Measurements from ENCODE around the gene DTD1. TPM values are rescaled to one million over a fixed set of nuclear protein-coding genes. Genes with fewer than 3 reads are reported as not detected.

DTD1 gene
- polyA plus RNA-seq, 1 of the 3 experiments (the other 2 are of a cell fraction) = 81.1 TPM

DNA sequence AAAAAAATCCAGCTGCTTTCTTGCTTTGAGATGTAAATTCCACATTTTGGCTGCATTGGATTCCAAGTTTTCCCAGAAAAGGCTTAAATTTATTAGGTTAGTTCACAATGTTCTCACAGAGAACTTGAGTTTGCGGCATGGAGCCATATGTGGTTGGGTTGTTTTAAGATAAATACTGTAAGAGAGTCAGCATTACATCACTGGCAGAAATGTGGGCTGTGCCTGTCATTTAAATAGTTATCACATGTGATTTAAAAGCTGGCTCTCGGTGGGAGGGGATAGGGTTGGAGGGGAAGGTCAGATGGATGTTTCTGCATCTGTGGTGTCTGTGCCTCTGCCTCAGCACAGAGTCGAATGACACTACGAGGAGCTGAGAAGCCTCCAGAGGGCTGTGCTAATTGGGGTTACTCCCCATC is 151.9 kb downstream of the DTD1 start:
- H3K27ac ChIP-seq (ENCODE audit: low read depth in 2 of 2, low read length in 1 of 2) = peak overlapping the region; percentile 2 to 72
- H3K4me2 ChIP-seq = peak overlapping the region; percentile 63

More for the DNA sequence above, 151.9 kb downstream of the DTD1 start:
- Histone ChIP-seq H3K9ac (no peak overlapping the region), H3K36me3 (replicated peaks in 1 of 2; ENCODE audit: control insufficient read depth in 1 of 2, insufficient read depth in 2 of 2, low read length in 1 of 2) (peaks cover 0 to under 1% of the 10 kb centered on the region in 2 experiments), H3K4me3 (ENCODE audit: low read depth in 2 of 2, low read length in 1 of 2) (no peak overlapping the region), H3K4me1 (ENCODE audit: control insufficient read depth in 1 of 2, insufficient read depth in 2 of 2, low read depth in 1 of 2, low read length in 1 of 2) (peaks cover 8 to 17% of the 10 kb centered on the region in 2 experiments), H3K9me2 (no peaks in the 10 kb centered on the region), H3K27me3 (ENCODE audit: insufficient read depth) (no peaks in the 10 kb centered on the region), H4K20me1 (ENCODE audit: insufficient read depth) (no peaks in the 10 kb centered on the region), H2AFZ (ENCODE audit: low read depth) (no peak overlapping the region), H3F3A (replicated peaks; ENCODE audit: insufficient read depth) (peaks cover 9% of the 10 kb centered on the region), H3K79me2 (ENCODE audit: insufficient read depth) (no peaks in the 10 kb centered on the region), H3K9me3 (no peaks in the 10 kb centered on the region)
- peak; percentile 50 for DNase-seq
- TF ChIP-seq, protein P1, sequence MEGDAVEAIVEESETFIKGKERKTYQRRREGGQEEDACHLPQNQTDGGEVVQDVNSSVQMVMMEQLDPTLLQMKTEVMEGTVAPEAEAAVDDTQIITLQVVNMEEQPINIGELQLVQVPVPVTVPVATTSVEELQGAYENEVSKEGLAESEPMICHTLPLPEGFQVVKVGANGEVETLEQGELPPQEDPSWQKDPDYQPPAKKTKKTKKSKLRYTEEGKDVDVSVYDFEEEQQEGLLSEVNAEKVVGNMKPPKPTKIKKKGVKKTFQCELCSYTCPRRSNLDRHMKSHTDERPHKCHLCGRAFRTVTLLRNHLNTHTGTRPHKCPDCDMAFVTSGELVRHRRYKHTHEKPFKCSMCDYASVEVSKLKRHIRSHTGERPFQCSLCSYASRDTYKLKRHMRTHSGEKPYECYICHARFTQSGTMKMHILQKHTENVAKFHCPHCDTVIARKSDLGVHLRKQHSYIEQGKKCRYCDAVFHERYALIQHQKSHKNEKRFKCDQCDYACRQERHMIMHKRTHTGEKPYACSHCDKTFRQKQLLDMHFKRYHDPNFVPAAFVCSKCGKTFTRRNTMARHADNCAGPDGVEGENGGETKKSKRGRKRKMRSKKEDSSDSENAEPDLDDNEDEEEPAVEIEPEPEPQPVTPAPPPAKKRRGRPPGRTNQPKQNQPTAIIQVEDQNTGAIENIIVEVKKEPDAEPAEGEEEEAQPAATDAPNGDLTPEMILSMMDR (IDR thresholded peaks at IDR 0.05) = no peak
- TF ChIP-seq CHD2 (IDR thresholded peaks at IDR 0.05; ENCODE audit: low read length, partially characterized antibody) (peak; percentile 8), YY1 (IDR thresholded peaks at IDR 0.05; ENCODE audit: low read depth) (no peak), ELF1 (IDR thresholded peaks at IDR 0.05) (no peak), MXI1 (IDR thresholded peaks at IDR 0.05; ENCODE audit: low read depth, low read length) (peak; percentile 54; the same call in 1 of the 2 replicates), RCOR1 (IDR thresholded peaks at IDR 0.05; ENCODE audit: low read length) (no peak), MEF2A (IDR thresholded peaks at IDR 0.05; ENCODE audit: borderline replicate concordance, low read depth) (no peak), GABPA (IDR thresholded peaks at IDR 0.05; ENCODE audit: low read depth) (no peak), EZH2phosphoT487 (IDR thresholded peaks at IDR 0.05; ENCODE audit: borderline replicate concordance, low read depth) (no peak), JUND (IDR thresholded peaks at IDR 0.05) (0 out of 2 replicates have a peak, but pooled peaks have one; percentile 15), TCF12 (IDR thresholded peaks at IDR 0.05) (peak; percentile 71), SMC3 (IDR thresholded peaks at IDR 0.05; ENCODE audit: low read depth, low read length) (no peak), FOXJ3 (CRISPR knock-in tag; IDR thresholded peaks at IDR 0.05) (no peak), RAD21 (IDR thresholded peaks at IDR 0.05; ENCODE audit: low read length) (0 out of 2 replicates have a peak, but pooled peaks have one; percentile 7), FOSL2 (IDR thresholded peaks at IDR 0.05; ENCODE audit: borderline replicate concordance, low read depth) (peak; percentile 19; the same call in 1 of the 2 replicates), RXRA (IDR thresholded peaks at IDR 0.05; ENCODE audit: borderline replicate concordance, low read depth) (no peak), EP300 (IDR thresholded peaks at IDR 0.05; ENCODE audit: borderline replicate concordance in 1 of 2, low read depth in 1 of 2, low read length in 1 of 2) (peak in 1 of 2 experiments; percentile 42; a peak in 1 of 4 replicates), FOXM1 (IDR thresholded peaks at IDR 0.05; ENCODE audit: low read depth) (no peak)
- TF ChIP-seq, protein P2, sequence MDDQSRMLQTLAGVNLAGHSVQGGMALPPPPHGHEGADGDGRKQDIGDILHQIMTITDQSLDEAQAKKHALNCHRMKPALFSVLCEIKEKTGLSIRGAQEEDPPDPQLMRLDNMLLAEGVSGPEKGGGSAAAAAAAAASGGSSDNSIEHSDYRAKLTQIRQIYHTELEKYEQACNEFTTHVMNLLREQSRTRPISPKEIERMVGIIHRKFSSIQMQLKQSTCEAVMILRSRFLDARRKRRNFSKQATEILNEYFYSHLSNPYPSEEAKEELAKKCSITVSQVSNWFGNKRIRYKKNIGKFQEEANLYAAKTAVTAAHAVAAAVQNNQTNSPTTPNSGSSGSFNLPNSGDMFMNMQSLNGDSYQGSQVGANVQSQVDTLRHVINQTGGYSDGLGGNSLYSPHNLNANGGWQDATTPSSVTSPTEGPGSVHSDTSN (IDR thresholded peaks at IDR 0.05) = peak; percentile 81
- TF ChIP-seq, protein P3, sequence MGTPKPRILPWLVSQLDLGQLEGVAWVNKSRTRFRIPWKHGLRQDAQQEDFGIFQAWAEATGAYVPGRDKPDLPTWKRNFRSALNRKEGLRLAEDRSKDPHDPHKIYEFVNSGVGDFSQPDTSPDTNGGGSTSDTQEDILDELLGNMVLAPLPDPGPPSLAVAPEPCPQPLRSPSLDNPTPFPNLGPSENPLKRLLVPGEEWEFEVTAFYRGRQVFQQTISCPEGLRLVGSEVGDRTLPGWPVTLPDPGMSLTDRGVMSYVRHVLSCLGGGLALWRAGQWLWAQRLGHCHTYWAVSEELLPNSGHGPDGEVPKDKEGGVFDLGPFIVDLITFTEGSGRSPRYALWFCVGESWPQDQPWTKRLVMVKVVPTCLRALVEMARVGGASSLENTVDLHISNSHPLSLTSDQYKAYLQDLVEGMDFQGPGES (IDR thresholded peaks at IDR 0.05; ENCODE audit: low read depth, low read length) = no peak
- TF ChIP-seq, protein P4, sequence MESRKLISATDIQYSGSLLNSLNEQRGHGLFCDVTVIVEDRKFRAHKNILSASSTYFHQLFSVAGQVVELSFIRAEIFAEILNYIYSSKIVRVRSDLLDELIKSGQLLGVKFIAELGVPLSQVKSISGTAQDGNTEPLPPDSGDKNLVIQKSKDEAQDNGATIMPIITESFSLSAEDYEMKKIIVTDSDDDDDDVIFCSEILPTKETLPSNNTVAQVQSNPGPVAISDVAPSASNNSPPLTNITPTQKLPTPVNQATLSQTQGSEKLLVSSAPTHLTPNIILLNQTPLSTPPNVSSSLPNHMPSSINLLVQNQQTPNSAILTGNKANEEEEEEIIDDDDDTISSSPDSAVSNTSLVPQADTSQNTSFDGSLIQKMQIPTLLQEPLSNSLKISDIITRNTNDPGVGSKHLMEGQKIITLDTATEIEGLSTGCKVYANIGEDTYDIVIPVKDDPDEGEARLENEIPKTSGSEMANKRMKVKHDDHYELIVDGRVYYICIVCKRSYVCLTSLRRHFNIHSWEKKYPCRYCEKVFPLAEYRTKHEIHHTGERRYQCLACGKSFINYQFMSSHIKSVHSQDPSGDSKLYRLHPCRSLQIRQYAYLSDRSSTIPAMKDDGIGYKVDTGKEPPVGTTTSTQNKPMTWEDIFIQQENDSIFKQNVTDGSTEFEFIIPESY (IDR thresholded peaks at IDR 0.05; ENCODE audit: borderline replicate concordance, low read depth) = no peak
- ChIA-PET CTCF (no interaction called here), POLR2A (no interaction called here)
- WGBS (ENCODE audit: low lambda C conversion rate) = 14% methylated on average over 4 of the region's 4 CpGs
